Effector CD4-positive, alpha-beta T cell (primary cell): ENCODE measurements around the gene MAGEC1. TPM values are rescaled to one million over a fixed set of nuclear protein-coding genes. Genes with fewer than 3 reads are reported as not detected.
"Not testable (repeated sequence)": the region's sequence is repeated elsewhere in the genome, so short reads cannot be mapped to it uniquely, and the experiment has no call there.

Experiments used
- DNase-seq: peaks from one replicate; pipeline ENCODE4 v3.0.0-alpha.2; 2020
- total RNA-seq: gene quantifications from one replicate; lab custom pipeline; 2026; lab: John Stamatoyannopoulos, UW

MAGEC1 gene
- total RNA-seq: not detected

- DNase-seq: no peak
Measured at GRCh38 chrX:141903400-141904155, at the start of gene MAGEC1. TSS of gene MAGEC1 (plus strand) at chrX:141903894. CDS start at chrX:141905073, 1,179 bp downstream.

DNA sequence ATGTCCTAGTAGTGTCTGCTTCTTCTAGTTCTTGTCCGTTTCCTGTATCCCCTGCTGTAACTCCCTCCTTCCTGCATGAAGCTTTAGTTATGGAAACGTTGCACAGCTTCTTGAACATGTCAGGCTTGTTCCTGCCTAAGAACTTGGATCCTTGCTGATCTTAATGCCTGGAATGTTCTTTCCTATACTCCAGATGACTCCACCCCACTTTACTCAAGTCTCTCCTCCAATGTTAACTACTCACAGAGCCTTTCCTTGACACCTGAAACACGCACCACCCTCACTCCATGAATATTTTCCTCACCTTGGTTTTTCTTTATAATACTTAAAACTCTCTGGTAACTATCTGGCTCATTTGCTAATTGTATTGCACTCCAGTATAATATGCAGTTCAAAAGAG, 46.2 kb upstream of the MAGEC1 start:
- no peak for DNase-seq

GRCh38 chrX:141879616-141880015, 24.1 kb upstream of the MAGEC1 start:
- no peak for DNase-seq

DNA sequence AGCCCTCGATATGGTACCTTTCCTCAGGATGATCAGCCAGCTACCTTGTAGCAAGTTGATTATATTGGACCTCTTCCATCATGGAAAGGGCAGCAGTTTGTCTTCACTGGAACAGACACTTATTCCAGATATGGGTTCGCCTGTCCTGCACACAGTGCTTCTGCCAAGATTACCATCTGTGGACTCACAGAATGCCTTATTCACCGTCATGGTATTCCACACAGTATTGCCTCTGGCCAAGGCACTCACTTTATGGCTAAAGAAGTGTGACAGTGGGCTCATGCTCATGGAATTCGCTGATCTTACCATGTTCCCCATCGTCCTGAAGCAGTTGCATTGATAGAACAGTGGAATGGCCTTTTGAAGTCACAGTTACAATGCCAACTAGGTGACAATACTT, 14.9 kb upstream of the MAGEC1 start:
- not testable (repeated sequence) for DNase-seq

GRCh38 chrX:141894733-141895132, 9.0 kb upstream of the MAGEC1 start:
- DNase-seq: no peak

- DNase-seq: no peak
Measured at GRCh38 chrX:141897690-141898089, 6.0 kb upstream of the MAGEC1 start.

DNA sequence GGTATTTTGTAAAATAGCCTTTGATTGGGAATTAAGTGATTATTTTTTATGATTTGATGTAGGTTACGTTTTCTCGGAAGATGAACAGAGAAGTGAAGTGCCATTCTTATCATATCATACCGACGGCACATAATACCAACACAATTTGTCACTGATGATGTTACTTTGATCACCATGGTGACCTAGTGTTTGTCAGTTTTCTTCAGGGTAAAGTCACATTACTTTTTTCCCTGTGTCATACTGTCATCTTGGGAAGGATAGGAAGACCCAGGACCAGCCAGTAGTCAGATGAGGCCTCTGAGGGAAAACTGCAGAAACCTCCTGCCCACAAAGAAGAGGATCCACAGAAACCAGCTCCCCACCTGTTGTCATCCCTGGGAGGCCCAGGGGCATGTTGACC, 1.3 kb upstream of the MAGEC1 start:
- no peak for DNase-seq

DNA sequence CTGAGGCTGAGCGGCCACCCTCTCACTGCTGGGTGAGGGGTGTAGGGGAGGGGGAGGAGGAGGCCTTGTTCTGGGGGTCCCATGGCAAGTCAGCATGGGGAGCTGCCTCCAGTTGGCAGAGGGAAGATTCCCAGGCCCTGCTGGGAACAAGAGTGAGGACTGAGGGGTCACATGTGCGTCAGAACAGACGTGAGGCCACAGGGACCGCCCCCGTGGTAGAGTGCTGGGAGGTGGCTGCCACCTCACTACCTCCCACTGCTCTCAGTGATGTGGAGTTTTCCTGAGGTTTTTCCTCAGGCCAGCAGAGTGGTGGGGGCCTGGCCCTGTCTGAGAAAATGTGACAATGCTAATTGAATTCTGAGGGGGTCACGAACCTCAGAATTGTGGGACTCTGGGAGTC, 568 bp downstream of the MAGEC1 start:
- no peak for DNase-seq

GRCh38 chrX:141917801-141918200, 14.1 kb downstream of the MAGEC1 start:
- DNase-seq: no peak

GRCh38 chrX:141924293-141924692, 20.6 kb downstream of the MAGEC1 start:
- no peak for DNase-seq

DNA sequence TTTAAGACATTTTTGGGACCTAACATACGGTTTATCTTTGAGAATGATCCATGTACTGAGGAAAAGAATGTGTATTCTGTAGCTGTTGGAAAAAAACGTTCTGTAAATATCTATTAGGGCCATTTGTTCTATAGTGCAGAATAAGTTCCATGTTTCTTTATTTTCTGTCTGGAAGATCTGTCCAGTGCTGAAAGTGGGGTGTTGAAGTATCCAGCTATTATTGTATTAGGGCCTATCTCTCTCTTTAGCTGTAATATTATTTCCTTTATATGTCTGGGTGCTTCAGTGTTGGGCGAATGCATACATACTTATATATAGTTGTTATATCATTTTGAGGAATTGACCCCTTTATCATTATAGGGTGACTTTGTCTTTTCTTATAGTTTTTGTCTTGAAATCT, 24.7 kb downstream of the MAGEC1 start:
- no peak for DNase-seq

DNA sequence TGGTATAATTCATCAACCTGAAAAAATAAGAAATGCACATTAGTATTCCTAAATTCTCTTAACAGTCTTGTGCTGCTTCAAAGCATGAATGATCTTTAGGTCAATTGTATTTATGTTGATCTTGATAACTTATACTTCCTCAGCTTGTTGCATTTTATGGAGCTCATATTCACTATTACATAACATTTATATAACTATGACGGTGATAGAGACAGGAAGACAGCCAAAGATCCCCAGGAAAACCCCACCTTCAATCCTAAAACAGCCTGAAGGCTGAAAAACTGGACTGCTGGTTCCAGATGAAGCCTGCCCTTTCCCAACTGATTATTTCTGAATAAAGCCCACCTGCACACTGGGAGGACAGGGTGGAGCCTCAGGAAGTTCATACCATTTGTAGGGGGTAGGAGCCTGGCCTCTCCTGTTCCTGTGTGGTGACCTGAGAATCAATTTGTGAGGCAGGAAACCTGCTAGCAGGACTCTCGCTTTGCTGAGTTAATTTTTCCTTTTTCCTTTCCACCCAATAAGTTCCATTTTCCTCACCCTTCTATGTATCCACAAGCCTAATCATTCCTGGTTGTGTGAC, 30.5 kb downstream of the MAGEC1 start:
- DNase-seq: no peak

- DNase-seq: no peak
Measured at GRCh38 chrX:141935645-141936044, 32.0 kb downstream of the MAGEC1 start.

DNA sequence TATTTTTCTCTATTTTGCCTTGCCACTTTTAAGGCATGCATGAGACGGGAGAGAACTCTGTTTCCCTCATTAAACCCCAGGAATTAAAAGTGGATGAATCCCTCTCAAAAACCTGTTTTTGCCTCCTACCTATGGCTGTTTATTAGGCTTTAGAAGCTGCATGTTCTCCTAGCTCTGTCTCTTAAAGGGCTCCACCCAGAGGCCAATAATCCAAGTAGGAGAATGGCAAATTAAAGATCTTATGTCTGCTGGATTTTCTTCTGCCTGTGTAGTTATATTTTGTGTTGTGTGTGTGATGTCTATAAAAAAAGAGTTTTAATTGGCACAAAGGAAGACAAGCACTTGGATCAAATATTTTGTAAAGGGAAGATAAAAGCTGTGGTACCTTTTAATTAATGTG, 32.4 kb downstream of the MAGEC1 start:
- DNase-seq: no peak

- DNase-seq: no peak
Measured at GRCh38 chrX:141941234-141941633, 37.5 kb downstream of the MAGEC1 start.

DNA sequence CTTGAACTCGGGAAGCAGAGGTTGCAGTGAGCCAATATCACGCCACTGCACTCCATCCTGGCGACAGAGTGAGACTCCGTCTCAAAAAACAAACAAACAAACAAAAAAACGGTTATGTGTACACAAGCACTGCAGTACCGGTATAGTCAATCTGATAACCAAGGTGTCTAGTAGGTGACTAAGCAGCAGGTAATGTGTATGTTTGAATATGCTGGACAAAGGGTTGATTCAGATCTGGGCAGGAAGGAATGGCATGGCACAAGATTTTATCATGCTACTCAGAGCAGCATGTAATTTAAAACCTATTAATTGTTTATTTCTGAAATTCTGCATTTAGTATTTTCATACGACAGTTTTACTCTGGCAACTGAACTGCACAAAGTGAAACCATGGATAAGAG, 41.7 kb downstream of the MAGEC1 start:
- DNase-seq: no peak

DNA sequence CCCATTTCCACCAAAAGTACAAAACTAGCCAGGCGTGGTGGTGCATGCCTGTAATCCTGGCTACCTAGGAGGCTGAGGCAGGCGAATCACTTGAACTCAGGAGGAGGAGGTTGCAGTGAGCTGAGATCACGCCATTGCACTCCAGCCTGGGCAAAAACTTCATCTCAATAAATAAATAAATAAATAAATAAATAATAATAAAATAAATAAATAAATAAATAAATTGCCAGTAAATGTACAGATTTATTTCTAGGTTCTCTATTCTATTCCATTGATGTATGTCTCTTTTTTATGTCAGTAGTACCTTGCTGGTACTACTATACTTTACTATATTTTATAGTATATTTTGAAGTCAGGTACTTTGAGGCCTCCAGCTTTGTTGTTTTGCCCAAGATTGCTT, 43.7 kb downstream of the MAGEC1 start:
- DNase-seq: no peak

DNA sequence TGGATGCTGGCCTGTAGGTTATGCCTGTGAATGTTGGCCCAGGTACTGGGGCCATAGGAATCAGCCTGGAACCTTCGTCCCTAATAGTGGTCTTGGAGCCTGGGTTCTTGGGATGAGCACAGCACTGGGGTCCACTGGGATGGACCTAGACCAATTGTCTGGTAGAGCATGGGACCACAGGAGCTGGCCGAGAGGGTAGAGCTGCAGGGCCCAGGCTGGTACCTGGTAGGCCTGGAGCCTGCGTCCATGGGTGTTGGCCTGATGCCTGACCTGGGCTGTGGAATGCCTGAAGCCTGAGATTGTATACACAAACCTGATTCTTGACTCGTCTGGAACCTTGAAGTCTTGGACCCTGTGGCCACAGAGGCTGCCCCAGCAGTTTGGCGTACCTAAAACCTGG, 48.9 kb downstream of the MAGEC1 start:
- DNase-seq: no peak

- DNase-seq: no peak
Measured at GRCh38 chrX:141958675-141959074, 55.0 kb downstream of the MAGEC1 start.
